Loucy (cell line): Measurements from ENCODE around the gene ZCCHC14.

Source experiments
- H2AFZ ChIP-seq: fragments of 200-600 bp; sonication (generic); 2 replicates; pipeline ENCODE4 v1.6.0; 2016; ENCODE audit warnings: antibody characterized with exemption, mild to moderate bottlenecking, low read length, moderate library complexity
- H3F3A ChIP-seq: fragments of 200-600 bp; 2 replicates; pipeline ENCODE4 v1.6.0; 2016; ENCODE audit warnings: antibody characterized with exemption, low read depth, mild to moderate bottlenecking
- H3K27me3 ChIP-seq: fragments of 200-600 bp; sonication (generic); 2 replicates; pipeline ENCODE4 v1.6.1; 2014; ENCODE audit warnings: low read length, mild to moderate bottlenecking; ENCODE audit not compliant: insufficient read depth, poor library complexity, severe bottlenecking
- H3K36me3 ChIP-seq: fragments of 200-600 bp; sonication (generic); 2 replicates; pipeline ENCODE4 v1.6.1; 2016; ENCODE audit warnings: low read length; ENCODE audit not compliant: insufficient read depth
- H3K4me1 ChIP-seq: fragments of 200-600 bp; sonication (generic); 2 replicates; pipeline ENCODE4 v1.5.1; 2014; ENCODE audit warnings: low read length, mild to moderate bottlenecking; ENCODE audit not compliant: insufficient read depth, poor library complexity, severe bottlenecking
- H3K4me2 ChIP-seq: fragments of 200-600 bp; sonication (generic); 2 replicates; pipeline ENCODE4 v1.6.0; 2014; ENCODE audit warnings: antibody characterized with exemption, low read length, low read depth, mild to moderate bottlenecking; ENCODE audit not compliant: poor library complexity, severe bottlenecking
- H3K4me3 ChIP-seq: fragments of 200-600 bp; sonication (generic); 2 replicates; pipeline ENCODE4 v1.5.1; 2014; ENCODE audit warnings: low read length, mild to moderate bottlenecking, mixed read lengths; ENCODE audit not compliant: poor library complexity, severe bottlenecking
- H3K79me2 ChIP-seq: fragments of 200-600 bp; sonication (generic); 2 replicates; pipeline ENCODE4 v1.6.1; 2014; ENCODE audit warnings: low read length; ENCODE audit not compliant: insufficient read depth
- H3K9ac ChIP-seq: fragments of 200-600 bp; sonication (generic); 2 replicates; pipeline ENCODE4 v1.6.0; 2014; ENCODE audit warnings: mild to moderate bottlenecking, low read depth, low read length, moderate library complexity; ENCODE audit not compliant: poor library complexity, severe bottlenecking
- H3K9me2 ChIP-seq: fragments of 200-600 bp; sonication (generic); replicated peaks from 2 replicates; pipeline ENCODE4 v1.6.1; 2016; ENCODE audit warnings: low read depth, low read length, mixed read lengths
- H3K9me3 ChIP-seq: fragments of 200-600 bp; sonication (generic); 2 replicates; pipeline ENCODE4 v1.6.1; 2014; ENCODE audit warnings: mild to moderate bottlenecking, antibody characterized with exemption, low read length, low read depth; ENCODE audit not compliant: insufficient read depth
- H4K20me1 ChIP-seq: fragments of 200-600 bp; sonication (generic); 2 replicates; pipeline ENCODE4 v1.6.0; 2014; ENCODE audit warnings: antibody characterized with exemption, low read length, mild to moderate bottlenecking; ENCODE audit not compliant: insufficient read depth, poor library complexity, severe bottlenecking
- CTCF ChIP-seq: fragments of 200-600 bp; sonication (generic); conservative IDR thresholded peaks from 2 replicates; pipeline ENCODE4 v1.5.1; 2014; ENCODE audit warnings: mild to moderate bottlenecking, antibody characterized with exemption, low read length
- EZH2phosphoT487 ChIP-seq: fragments of 200-600 bp; IDR thresholded peaks from 2 replicates; pipeline ENCODE4 v1.6.1; 2018; ENCODE audit warnings: antibody characterized with exemption, mild to moderate bottlenecking, moderate library complexity, borderline replicate concordance

Gene ZCCHC14

GRCh38 chr16:87459027-87459426, 33.8 kb downstream of the ZCCHC14 start:
- Histone ChIP-seq H3F3A (no peaks in the 10 kb centered on the region), H4K20me1 (no peaks in the 10 kb centered on the region), H2AFZ (no peak overlapping the region), H3K4me2 (no peak overlapping the region), H3K9ac (no peak overlapping the region), H3K36me3 (no peaks in the 10 kb centered on the region), H3K4me3 (no peak overlapping the region), H3K4me1 (no peaks in the 10 kb centered on the region), H3K9me2 (no peaks in the 10 kb centered on the region), H3K9me3 (no peaks in the 10 kb centered on the region), H3K79me2 (no peaks in the 10 kb centered on the region), H3K27me3 (no peaks in the 10 kb centered on the region)
- TF ChIP-seq CTCF: no peak
- no peak for TF ChIP-seq EZH2phosphoT487

DNA sequence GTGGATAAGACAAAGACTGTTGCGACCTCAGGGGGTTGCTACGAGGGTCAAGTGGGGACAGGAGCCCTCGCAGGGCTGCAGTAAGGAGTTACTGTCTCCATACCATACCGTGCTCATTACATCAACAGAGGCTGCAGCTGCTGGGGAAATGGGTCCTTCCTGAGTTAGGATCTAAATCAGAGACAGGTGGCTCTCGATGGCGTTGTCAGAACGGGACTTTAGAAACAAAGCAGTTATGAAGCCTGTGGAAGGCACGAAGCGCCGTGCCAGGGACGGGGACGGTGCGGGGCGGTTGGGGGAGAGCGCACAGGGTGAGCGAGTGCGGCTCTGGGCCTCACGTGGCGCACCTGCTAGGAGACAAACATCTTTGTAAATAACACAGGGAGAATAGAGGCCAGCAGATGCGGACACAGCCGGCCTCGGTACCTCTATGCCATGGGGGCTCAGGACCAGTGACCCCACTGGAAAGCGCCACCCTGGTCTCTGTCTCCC, 34.4 kb downstream of the ZCCHC14 start:
- H3K4me2 ChIP-seq: no peak overlapping the region
- H3K27me3 ChIP-seq: no peaks in the 10 kb centered on the region

GRCh38 chr16:87457709-87458423, 35.0 kb downstream of the ZCCHC14 start:
- Histone ChIP-seq H3K9me3 (no peaks in the 10 kb centered on the region), H3K27me3 (no peaks in the 10 kb centered on the region), H3K4me2 (no peak overlapping the region)

More for the DNA sequence above, 34.4 kb downstream of the ZCCHC14 start:
- no peaks in the 10 kb centered on the region for H3K9me3 ChIP-seq
- H3F3A ChIP-seq: no peaks in the 10 kb centered on the region
- TF ChIP-seq EZH2phosphoT487 (no peak), CTCF (no peak)
- no peaks in the 10 kb centered on the region for H4K20me1 ChIP-seq
- H3K4me1 ChIP-seq: no peaks in the 10 kb centered on the region
- H3K36me3 ChIP-seq: no peaks in the 10 kb centered on the region
- no peaks in the 10 kb centered on the region for H3K9me2 ChIP-seq
- no peak overlapping the region for H3K9ac ChIP-seq
- no peak overlapping the region for H2AFZ ChIP-seq
- no peaks in the 10 kb centered on the region for H3K79me2 ChIP-seq
- no peak overlapping the region for H3K4me3 ChIP-seq

More at GRCh38 chr16:87457709-87458423, 35.0 kb downstream of the ZCCHC14 start:
- no peak overlapping the region for H3K4me3 ChIP-seq
- no peaks in the 10 kb centered on the region for H3F3A ChIP-seq
- TF ChIP-seq CTCF: no peak
- no peak for TF ChIP-seq EZH2phosphoT487
- H3K36me3 ChIP-seq: no peaks in the 10 kb centered on the region
- H4K20me1 ChIP-seq: no peaks in the 10 kb centered on the region
- H2AFZ ChIP-seq: no peak overlapping the region
- H3K9ac ChIP-seq: no peak overlapping the region
- no peaks in the 10 kb centered on the region for H3K79me2 ChIP-seq
- no peaks in the 10 kb centered on the region for H3K9me2 ChIP-seq
- H3K4me1 ChIP-seq: no peaks in the 10 kb centered on the region
